ENCODE data around the gene ODC1. TPM values are rescaled to one million over a fixed set of nuclear protein-coding genes. Genes with fewer than 3 reads are reported as not detected.

The ODC1 gene
- total RNA-seq, 4 donors from 2014 or later, result 16.5 to 76.6 (median 40.8) TPM

GRCh38 chr2:10440736-10441135 is 7.4 kb downstream of the ODC1 start:
- Histone ChIP-seq H3K9me3 (no peaks in the 10 kb centered on the region), H3K27ac (no peak overlapping the region), H3K36me3 (peaks cover 47% of the 10 kb centered on the region), H3K27me3 (no peaks in the 10 kb centered on the region), H3K4me1 (no peaks in the 10 kb centered on the region), H3K4me3 (no peak overlapping the region)
- DNase-seq (ENCODE audit: low spot score in 2 of 2), result no peak
- TF ChIP-seq EP300 (IDR thresholded peaks at IDR 0.05) (no peak), CTCF (IDR thresholded peaks at IDR 0.05) (no peak), POLR2AphosphoS5 (IDR thresholded peaks at IDR 0.05) (no peak), POLR2A (IDR thresholded peaks at IDR 0.05) (no peak)
- WGBS, result 82% methylated on average over 6 of the region's 6 CpGs

GRCh38 chr2:10439971-10440370 is 8.2 kb downstream of the ODC1 start:
- H3K4me1 ChIP-seq, result no peaks in the 10 kb centered on the region
- 89% methylated on average over 8 of the region's 8 CpGs for WGBS
- peaks cover 47% of the 10 kb centered on the region for H3K36me3 ChIP-seq
- no peak overlapping the region for H3K27ac ChIP-seq
- DNase-seq (ENCODE audit: low spot score in 2 of 2), result no peak
- H3K4me3 ChIP-seq, result no peak overlapping the region
- H3K27me3 ChIP-seq, result no peaks in the 10 kb centered on the region
- H3K9me3 ChIP-seq, result no peaks in the 10 kb centered on the region
- TF ChIP-seq CTCF (IDR thresholded peaks at IDR 0.05) (no peak), POLR2AphosphoS5 (IDR thresholded peaks at IDR 0.05) (no peak), POLR2A (IDR thresholded peaks at IDR 0.05) (no peak), EP300 (IDR thresholded peaks at IDR 0.05) (no peak)

GRCh38 chr2:10439185-10439879 is 8.8 kb downstream of the ODC1 start:
- Histone ChIP-seq H3K4me1 (peaks cover 6% of the 10 kb centered on the region), H3K27me3 (no peaks in the 10 kb centered on the region), H3K36me3 (peaks cover 43% of the 10 kb centered on the region), H3K9me3 (no peaks in the 10 kb centered on the region), H3K27ac (no peak overlapping the region), H3K4me3 (no peak overlapping the region)
- TF ChIP-seq POLR2A (IDR thresholded peaks at IDR 0.05), result no peak
- no peak for TF ChIP-seq CTCF (IDR thresholded peaks at IDR 0.05)
- TF ChIP-seq EP300 (IDR thresholded peaks at IDR 0.05), result no peak
- TF ChIP-seq POLR2AphosphoS5 (IDR thresholded peaks at IDR 0.05), result no peak
- WGBS, result 80% methylated on average over 10 of the region's 11 CpGs
- no peak for DNase-seq (ENCODE audit: low spot score in 2 of 2)

- TF ChIP-seq CTCF (IDR thresholded peaks at IDR 0.05), result no peak
- TF ChIP-seq POLR2A (IDR thresholded peaks at IDR 0.05), result no peak
- TF ChIP-seq POLR2AphosphoS5 (IDR thresholded peaks at IDR 0.05), result no peak
- TF ChIP-seq EP300 (IDR thresholded peaks at IDR 0.05), result no peak
- H3K9me3 ChIP-seq, result no peaks in the 10 kb centered on the region
- no peak overlapping the region for H3K4me3 ChIP-seq
- H3K36me3 ChIP-seq, result peaks cover 37% of the 10 kb centered on the region
- 93% methylated on average over 14 of the region's 14 CpGs for WGBS
- no peaks in the 10 kb centered on the region for H3K27me3 ChIP-seq
- no peak for DNase-seq (ENCODE audit: low spot score in 2 of 2)
- H3K27ac ChIP-seq, result no peak overlapping the region
- H3K4me1 ChIP-seq, result peaks cover 6% of the 10 kb centered on the region
Observed at GRCh38 chr2:10438688-10439087, 9.4 kb downstream of the ODC1 start.

- H3K27me3 ChIP-seq, result no peaks in the 10 kb centered on the region
- peaks cover 7% of the 10 kb centered on the region for H3K4me1 ChIP-seq
- H3K9me3 ChIP-seq, result no peaks in the 10 kb centered on the region
- 72% methylated on average over 9 of the region's 9 CpGs for WGBS
- no peak overlapping the region for H3K27ac ChIP-seq
- no peak for DNase-seq (ENCODE audit: low spot score in 2 of 2)
- H3K4me3 ChIP-seq, result no peak overlapping the region
- peaks cover 30% of the 10 kb centered on the region for H3K36me3 ChIP-seq
- no peak for TF ChIP-seq CTCF (IDR thresholded peaks at IDR 0.05)
- no peak for TF ChIP-seq POLR2AphosphoS5 (IDR thresholded peaks at IDR 0.05)
- TF ChIP-seq EP300 (IDR thresholded peaks at IDR 0.05), result no peak
- TF ChIP-seq POLR2A (IDR thresholded peaks at IDR 0.05), result no peak
Observed at GRCh38 chr2:10437806-10438205, 10.3 kb downstream of the ODC1 start.
